HG02938 (cell line): Measurements from ENCODE around the gene TXNL4A.
"Not testable (repeated sequence)": the region's sequence is repeated elsewhere in the genome, so short reads cannot be mapped to it uniquely, and the experiment has no call there.

Source experiments
- ATAC-seq: cut with Tn5 transposase; IDR thresholded peaks from one replicate; pipeline ENCODE4 v1.9.1; 2021; ENCODE audit warnings: mild to moderate bottlenecking, moderate library complexity; ENCODE audit not compliant: unreplicated experiment

TXNL4A gene, protein sequence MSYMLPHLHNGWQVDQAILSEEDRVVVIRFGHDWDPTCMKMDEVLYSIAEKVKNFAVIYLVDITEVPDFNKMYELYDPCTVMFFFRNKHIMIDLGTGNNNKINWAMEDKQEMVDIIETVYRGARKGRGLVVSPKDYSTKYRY

DNA sequence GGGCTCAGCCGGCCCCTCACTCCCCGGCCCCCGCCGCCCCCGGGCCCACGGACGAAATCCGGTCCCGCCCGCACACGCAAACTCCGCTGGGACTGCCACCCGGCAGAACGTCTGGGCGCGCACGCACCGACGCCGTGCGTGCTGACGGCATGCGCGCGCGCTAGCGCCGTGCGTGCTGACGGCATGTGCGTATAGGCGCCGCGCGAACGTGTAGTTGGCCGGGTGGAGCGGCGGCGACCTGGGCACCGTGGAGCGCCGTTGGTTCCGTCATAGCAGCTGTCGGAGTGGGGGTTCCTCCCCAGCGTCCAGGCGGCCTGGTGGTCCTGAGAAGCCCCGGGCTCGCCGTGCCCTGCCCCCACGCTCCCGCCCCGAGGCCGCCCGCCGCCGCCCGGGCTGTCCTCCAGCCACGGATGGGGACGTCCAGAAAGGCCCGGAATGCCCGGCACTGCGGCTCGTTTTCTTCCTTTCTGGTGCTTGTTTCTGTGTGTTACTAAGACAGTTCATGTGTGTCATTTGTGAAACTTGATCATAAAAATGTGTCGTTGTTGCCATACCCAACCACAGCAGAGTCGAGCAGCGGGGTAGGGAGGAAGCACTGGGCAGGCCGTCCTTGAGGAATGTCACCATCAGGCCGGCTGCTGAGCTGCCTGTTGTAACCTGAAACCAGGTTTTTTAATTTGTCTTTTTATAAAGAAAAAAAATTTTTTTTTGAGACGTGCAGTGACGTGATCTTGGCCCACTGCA, at the start of gene TXNL4A:
TXNL4A (minus strand) TSS at position 113 of the 744 bp plus-strand sequence. CDS start 171 bp downstream, outside the sequence.
- ATAC-seq, result peak; percentile 94

DNA sequence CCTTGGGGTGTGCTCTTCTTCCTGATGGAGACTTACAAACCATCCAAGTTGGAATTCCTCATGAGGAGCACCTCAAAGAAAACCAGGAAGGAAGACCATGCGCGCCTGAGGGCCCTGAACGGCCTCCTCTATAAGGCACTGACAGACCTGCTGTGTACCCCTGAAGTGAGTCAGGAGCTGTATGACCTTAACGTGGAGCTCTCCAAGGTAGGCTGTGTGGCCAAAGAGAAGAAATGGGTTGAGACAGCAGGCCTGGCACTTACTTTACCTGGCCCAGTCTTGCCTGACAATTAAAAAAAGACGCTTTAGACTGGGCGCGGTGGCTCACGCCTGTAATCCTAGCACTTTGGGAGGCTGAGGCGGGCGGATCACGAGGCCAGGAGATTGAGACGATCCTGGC, 48.9 kb upstream of the TXNL4A start:
- ATAC-seq, result no peak

DNA sequence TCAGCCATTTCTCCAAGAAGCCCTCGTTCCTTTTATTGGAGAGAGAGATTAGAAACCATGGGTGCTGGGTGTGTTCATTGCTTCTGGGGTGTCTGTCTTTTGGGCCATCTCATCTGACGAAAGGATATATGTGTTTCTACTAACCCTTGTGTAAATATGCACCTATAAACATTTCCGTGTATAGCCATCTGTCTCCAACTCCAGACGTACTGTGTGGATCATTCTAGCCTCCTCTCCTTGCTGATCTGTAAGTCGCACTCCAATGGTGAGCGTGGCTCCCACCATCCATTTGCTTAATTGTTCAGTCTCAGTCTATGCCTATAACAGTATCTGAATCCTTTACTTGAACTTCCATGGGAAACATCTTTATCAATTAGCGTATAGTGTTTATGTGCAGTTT, 47.6 kb upstream of the TXNL4A start:
- ATAC-seq, result no peak

DNA sequence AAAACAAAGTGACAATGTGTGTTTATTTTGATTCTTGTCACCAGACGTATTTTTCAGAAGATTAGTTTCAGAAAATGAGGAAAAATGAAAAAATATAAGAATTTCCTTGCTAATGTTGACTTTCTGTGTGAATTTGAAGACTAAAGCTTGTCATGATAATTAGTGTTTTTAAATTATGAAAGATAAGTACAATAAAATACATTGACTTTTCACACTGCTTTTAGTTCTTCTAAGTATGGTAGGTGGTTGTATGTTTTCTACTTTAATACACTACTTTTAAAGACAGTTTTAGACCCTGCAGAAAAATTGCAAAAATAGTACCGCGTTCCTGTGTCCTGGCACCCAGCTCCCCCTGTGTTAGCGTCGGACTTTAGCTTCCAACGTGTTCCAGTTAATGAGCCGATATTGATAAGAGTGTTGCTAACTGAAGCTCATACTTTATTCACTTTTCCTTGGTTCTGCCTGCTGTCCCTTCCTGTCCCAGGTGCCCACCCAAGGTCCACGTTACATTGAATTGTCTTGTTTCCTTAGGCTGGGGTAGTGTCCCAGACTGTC, 46.6 kb upstream of the TXNL4A start:
- ATAC-seq, result no peak

DNA sequence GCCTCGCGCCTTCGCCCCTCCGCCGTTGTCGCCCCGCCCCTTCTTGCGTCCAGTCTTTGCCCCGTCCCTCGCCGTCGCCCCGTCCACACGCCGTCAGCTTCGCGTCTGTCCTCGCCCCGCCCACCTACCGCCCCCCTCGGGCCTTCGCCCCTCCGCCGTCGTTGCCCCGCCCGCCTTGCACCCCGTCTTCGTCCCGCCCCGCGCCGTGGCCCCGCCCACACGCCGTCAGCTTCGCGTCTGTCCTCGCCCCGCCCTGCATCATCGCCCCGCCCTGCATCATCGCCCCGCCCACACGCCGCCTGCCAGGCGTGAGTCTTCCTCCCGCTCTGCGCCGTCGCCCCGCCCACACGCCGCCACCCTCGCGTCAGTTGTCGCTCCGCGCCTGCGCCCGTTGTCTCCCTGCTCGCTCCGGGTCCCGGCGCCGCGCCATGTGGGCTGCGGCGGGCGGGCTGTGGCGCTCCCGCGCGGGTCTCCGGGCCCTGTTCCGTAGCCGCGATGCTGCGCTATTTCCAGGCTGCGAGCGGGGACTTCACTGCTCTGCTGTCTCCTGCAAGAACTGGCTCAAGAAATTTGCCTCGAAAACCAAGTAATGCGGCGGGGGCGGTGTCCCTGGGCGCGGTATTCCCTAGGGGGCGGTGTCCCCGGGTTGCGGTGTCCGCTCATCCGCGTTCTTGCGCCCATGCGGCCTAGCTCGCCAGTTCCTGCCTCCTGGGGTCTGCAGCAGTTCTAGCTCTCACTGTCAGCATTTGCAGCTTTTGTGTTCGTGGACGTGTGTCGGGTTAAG, 45.9 kb upstream of the TXNL4A start, which contains the start of gene RBFA:
RBFA (plus strand) TSS at position 367 of the 784 bp plus-strand sequence; CDS start at position 429, 62 bp downstream.
- ATAC-seq, result peak; percentile 69

DNA sequence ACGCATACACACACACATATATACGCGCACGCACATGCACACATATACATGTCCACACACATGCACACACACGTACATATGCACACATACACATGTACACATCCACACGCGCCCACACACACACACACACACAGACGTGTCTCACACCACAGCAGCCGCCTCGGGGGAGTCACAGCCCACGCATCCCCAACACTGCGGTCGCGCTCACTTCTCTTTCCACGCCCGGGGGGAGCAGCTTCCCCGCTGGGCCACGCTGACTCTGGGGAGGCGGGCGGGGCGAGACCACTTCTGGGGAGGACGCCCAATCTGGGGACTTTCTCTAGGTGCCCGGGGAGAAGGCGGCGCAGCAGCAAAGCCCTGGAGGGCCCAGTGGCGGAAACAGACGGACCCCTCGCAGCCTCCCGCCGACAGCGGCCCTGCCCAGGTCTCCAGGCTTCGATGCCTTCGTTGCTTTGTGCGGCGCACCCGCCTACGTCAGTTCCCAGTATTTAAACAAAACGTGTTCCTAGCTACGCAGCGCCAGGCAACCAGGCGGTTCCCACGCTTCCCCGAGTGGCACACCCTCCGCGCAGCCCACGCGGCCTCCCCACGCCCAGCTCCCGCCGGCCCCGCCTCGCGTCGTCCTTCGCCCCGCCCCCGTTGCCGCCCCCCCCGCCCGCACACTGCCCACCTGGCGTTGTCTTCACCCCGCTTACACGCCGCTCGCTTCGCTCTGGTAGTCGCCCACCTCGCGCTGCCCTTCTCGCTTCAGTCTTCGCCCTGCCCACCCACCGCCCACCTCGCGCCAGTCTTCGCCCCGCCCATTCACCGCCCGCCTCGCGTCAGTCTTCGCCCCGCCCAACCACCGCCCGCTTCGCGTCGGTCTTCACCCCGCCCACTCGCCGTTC, 45.1 kb upstream of the TXNL4A start:
- ATAC-seq, result peak; percentile 62

DNA sequence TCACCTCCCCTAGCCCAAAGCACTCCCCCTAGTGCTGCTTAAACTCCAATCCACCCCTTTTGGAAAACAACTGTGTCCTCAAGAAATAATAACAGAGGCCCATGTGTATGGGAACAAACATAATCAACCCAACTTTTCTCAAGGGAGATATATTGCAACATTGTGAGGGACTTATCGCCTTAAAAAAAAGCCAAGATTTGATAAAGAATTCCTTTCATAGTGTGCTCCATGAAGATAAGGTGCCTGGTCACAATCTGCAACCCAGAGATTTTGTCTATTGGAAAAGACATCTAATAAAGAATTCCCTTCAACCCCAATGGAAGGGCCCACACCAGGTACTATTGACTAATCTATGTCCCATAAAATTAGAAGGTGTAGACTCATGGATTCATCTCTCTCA, 41.3 kb upstream of the TXNL4A start:
- ATAC-seq, result no peak

DNA sequence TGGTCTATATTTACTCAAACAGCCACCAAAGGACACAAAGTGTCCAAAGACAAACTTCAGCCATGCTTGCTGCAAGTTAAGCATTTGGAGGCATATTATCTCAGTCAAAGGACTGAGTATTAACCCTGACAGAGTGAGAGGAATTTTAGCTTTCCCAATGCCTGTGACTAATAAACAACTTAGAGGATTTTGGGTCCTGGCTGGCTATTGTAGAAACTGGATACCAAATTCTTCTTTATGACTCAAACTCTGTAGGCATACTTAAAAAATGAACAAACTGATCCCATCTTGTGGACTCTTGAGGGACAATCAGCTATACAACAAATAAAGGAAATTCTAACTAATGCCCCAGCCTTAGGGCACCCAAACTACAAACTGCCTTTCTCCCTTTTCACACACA, 39.4 kb upstream of the TXNL4A start:
- ATAC-seq, result not testable (repeated sequence)

DNA sequence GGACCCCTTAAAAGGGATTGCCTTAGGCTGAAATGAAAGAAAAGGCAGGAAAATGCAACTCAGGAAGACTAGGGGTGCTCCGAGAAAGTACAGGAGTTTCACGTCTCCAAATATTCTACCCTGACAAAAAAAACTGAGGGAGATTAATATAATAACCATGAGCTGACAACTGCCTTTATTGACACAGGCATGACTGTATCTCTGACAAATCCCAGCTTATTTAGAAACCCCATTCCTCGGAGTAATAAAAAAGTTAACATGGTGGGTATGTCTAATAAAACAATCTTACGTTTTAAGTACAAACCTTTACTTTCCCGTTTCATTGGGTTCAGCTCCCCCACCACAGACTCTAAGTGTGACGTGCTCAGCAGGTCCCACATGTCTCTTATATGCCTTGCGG, 38.0 kb upstream of the TXNL4A start:
- no peak for ATAC-seq

DNA sequence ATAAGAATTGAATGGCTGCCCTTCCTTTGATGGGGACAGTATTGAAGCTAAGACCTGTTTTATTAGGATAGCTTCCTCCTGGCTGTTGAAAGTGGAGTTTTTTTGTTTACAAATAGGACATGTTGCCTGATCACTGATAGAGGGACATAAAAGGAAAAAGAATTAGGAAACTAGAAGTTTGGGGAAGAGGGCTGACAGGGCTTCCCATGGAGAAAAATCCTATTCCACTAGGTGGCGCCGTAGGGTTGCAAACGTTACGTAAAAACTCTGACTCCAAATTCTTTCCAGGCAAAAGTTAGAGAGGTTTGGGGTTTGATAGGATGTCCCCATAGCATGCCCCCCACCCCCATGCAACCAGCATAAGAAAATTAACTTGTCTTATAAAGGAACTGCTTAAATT, 34.8 kb upstream of the TXNL4A start:
- ATAC-seq, result no peak

DNA sequence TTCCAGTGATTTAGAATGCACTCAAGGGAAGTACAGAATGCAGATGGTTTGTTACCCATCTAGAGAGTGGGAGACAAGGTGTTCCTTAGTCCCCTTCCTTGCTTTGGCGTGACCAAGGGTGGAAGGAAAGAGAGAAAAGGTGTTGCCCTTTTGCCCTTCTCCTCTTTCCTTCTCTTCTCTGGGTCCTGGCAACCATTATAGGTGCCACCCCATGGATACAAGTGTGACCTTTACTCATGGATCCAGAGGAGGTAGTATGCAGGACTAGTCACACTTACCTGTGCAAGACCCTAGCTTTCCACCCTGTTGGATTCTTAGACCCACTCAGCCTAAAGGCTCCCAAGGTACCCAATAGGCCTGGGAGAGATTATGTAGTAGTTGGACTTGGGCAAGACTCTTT, 34.2 kb upstream of the TXNL4A start:
- no peak for ATAC-seq

DNA sequence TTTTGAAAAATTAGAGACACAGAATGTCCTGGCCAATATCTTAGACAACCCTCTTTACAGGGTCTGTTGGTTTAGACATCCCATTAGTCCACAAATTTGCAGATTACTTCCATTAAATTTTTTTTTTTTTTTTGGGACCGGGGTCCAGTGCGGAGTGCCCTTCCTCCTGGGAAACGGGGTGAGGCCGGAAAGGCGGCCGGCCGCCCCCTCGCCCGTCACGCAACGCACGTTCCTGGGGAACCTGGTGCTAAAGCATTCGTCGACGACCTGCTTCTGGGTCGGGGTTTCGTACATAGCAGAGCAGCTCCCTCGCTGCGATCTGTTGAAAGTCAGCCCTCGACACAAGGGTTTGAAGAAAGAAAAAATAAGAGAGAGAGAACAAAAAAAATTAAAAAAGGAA, 24.4 kb upstream of the TXNL4A start:
- no peak for ATAC-seq

DNA sequence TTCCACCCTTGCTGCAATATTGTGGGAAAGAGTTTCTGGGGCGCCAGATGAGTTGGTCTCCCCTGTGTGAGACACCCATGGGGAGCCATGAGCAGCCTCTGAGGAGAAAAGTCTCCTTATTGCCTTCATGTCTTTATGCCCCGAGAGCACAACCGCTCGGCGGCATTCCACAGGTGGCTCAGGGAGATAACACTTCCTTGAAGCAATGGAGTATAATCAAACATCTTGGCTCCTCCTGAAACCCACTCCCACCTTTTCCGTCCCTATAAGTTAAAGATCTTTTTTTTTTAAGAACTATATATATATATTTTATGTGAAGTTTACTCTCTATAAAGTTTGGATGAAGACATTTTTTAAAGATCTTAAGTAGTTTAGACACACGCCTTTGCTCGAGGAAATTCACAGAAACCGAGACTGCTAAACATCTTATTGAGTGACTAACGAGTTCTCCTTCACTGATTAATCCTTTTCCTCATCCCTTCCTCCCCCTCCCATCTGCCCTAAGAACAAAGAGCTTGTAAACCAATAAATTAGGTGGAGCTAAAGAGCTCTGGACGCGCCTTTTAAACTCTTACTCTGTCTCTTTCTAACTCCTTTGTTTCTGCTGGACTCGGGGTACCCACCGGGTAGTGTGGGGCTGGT, 23.3 kb upstream of the TXNL4A start:
- ATAC-seq, result not testable (repeated sequence)

DNA sequence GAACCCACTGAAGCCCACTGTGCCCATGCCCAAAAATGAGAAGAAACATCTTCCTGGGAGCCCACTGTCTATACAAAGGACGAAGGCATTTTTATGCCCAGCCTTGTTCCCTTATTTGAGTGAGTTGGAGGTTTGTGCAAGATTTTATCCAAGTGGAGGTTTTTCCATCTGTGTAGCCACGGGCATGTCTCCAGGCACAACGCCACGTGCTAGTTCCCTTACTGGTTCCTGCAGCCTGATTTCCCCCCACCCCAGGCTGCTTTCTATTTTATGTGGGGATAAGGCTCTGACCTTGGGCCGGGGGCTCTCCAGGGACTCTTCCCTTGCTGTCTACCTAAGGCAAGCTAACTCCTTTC, 22.2 kb upstream of the TXNL4A start:
- ATAC-seq, result no peak

DNA sequence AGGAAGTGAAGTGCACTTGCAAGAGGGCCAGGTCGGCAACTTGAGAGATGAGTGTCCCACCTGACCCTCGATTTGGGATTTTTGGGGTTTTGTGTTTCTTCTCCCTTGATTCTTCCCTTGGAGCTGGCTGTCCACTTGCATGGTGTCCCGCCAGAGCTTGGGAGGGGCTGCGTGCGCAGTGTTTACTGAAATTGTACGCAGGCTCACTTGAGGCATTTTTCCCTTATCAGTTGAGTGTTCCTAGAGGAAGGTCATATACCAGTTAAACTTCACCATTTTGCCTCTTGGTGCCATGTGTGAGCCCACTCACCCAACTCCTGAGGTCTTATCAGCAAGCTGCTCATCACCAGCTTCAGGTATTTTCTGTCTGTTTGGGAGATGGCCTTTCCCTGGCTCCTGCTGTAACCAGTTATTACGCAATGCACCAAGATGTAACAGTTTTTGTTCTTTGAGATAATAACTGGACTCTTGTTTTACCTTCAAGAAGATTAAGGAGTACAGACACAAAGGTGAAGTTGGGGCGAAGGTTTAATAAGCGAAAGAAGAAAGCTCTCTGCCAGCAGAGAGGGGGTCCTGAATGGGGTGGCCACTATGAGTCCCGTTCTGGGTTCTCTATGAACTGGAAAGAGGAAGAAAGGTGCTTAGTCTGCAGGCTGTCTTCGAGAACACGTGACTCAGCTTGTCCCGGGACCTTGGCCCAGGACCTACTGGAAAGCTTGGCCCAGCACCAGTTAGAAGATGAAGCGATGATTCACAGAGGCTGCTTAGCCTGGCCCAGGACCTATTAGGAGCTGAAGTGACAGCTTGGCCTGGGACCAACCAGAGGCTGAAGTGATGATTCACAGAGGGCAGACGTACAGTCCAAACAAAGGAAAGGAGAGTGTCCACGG, 21.5 kb upstream of the TXNL4A start:
- no peak for ATAC-seq

DNA sequence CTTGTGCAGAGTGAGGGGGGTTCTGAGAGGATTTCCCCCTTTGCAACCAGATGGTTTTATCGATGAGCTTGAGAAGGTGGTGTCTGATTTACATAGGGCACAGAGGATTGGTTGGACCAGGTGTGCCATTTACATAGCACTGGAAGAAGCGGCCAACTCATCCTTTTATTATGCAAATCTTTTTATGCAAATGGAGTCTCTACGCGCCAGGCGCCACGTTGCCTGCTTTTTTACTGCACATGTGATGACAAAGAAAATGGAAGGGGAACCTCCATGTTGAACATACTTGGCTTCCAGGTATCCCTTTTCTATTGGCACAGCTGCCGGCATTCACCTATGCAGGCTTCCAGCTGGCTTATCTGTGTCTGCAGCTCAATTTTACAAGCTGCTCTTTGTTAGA, 18.4 kb upstream of the TXNL4A start:
- no peak for ATAC-seq

DNA sequence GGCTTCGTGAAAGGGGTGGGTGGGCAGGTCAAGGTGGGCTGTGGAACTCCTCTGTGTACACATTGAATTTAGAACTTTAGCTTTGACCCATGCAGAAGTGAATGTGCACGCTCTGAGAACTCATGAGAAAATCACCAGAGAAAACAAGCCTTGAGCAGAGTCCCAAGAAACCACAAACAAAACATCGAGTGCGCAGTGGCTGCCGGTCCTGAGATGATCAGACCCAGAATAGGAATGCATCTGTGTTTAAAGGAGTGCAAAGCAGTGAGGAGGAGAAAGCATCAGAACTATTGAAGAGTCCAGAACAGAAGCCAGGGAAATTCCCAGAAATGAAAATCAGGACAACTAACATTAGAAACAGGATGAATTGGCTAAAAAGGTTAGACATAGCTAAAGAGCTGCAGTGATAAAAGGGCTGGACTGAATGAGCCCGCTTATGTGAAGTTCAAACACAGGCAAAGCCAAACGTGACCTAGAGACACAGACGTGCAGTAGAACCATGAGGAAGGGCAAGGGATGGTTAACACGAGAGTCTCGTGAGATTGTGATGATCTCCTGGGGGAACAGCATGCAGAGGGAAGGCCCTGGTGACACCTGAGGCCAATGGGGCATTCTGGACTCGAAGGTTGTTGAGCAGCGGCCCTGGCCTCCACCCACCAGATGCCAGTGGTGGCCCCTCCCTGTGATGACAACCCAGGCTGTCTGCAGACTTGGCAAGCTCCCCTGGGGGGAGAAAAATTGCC, 16.4 kb upstream of the TXNL4A start:
- ATAC-seq, result no peak

DNA sequence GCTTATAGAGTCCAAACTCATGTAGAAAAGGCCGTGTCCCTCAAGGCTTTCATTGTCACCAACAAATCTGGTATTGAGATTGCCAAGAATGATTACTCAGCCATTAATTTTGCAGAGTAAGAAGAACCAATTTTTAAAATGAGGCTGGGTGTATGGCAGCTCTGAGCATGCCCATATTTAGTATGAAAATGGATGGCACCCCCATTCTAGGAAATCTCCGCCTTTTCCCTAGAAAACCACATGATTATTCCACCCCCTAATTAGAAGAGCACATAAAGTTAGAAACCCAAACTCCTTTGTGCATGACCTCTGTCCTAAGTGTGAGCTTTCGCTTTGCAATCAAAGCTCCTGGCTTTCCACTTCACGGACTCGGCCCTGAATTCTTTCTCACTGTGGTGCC, 14.1 kb upstream of the TXNL4A start:
- ATAC-seq, result no peak

DNA sequence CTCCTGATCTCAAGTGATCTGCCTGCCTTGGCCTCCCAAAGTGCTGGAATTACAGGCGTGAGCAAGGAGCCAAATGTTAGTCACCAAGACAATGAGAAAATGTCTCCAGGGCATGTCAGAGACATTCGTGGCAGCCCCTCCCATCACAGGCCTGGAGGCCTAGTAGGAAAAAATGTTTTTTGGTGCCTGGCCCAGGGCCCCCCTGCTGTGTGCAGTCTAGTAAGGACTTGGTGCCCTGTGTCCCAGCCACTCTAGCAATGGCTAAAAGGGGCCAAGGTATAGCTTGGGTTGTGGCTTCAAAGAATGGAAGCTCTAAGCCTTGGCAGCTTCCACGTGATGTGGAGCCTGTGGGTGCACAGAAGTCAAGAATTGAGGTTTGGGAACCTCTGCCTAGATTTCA, 12.5 kb upstream of the TXNL4A start:
- no peak for ATAC-seq
